PC-3 (cell line): ENCODE results near the gene SDHAF1.

Source experiments
- CTCF ChIP-seq: fragments of 300-600 bp; sonication (generic); conservative IDR thresholded peaks from 2 replicates; pipeline ENCODE4 v1.5.1; 2017; ENCODE audit warnings: antibody characterized with exemption, low read depth, mild to moderate bottlenecking, low read length
- EZH2 ChIP-seq: fragments of 300-600 bp; sonication (generic); IDR thresholded peaks from one replicate; pipeline ENCODE4 v1.6.1; 2017; ENCODE audit warnings: antibody characterized with exemption, mild to moderate bottlenecking, low read length; ENCODE audit not compliant: unreplicated experiment

GRCh38 chr19:36025541-36025940 lies 30.6 kb downstream of the SDHAF1 start:
- TF ChIP-seq CTCF (no peak), EZH2 (no peak)
